GM23338 (cell line): ENCODE data around the gene SYT2. TPM values are rescaled to one million over a fixed set of nuclear protein-coding genes. Genes with fewer than 3 reads are reported as not detected.

Experiments used
- ATAC-seq: fragments of 200-7000 bp; cut with Tn5 transposase; 3 replicates; pipeline ENCODE4 v1.9.1; 2020
- DNase-seq: peaks from one replicate; pipeline ENCODE4 v3.0.0-alpha.2; 2015; ENCODE audit warnings: low spot score
- H2AFZ ChIP-seq: fragments of 200-600 bp; sonication (generic); 2 replicates; pipeline ENCODE4 v1.8.0; 2016; ENCODE audit warnings: antibody characterized with exemption, mild to moderate bottlenecking, moderate library complexity
- H3F3A ChIP-seq: fragments of 200-600 bp; sonication (generic); replicated peaks from 2 replicates; pipeline ENCODE4 v1.8.0; 2017; ENCODE audit warnings: antibody characterized with exemption, mixed run types, low read depth
- H3K27ac ChIP-seq: fragments of 200-600 bp; sonication (generic); 2 replicates; pipeline ENCODE4 v1.6.1; 2016; ENCODE audit warnings: low read depth
- H3K27me3 ChIP-seq: fragments of 200-600 bp; sonication (generic); 2 replicates; pipeline ENCODE4 v1.8.0; 2016; ENCODE audit warnings: mild to moderate bottlenecking, mixed run types, moderate library complexity; ENCODE audit not compliant: insufficient read depth
- H3K36me3 ChIP-seq: fragments of 200-600 bp; sonication (generic); 2 replicates; pipeline ENCODE4 v1.8.0; 2016; ENCODE audit warnings: mild to moderate bottlenecking; ENCODE audit not compliant: insufficient read depth
- H3K4me1 ChIP-seq: fragments of 200-600 bp; sonication (generic); 2 replicates; pipeline ENCODE4 v1.8.0; 2016; ENCODE audit warnings: mild to moderate bottlenecking, moderate library complexity; ENCODE audit not compliant: insufficient read depth
- H3K4me2 ChIP-seq: fragments of 200-600 bp; sonication (generic); 2 replicates; pipeline ENCODE4 v1.7.1; 2017; ENCODE audit warnings: mixed run types
- H3K4me3 ChIP-seq: fragments of 200-600 bp; sonication (generic); 2 replicates; pipeline ENCODE4 v1.6.1; 2016; ENCODE audit warnings: mixed run types
- H3K79me2 ChIP-seq: fragments of 200-600 bp; sonication (generic); replicated peaks from 2 replicates; pipeline ENCODE4 v1.8.0; 2017; ENCODE audit warnings: mild to moderate bottlenecking; ENCODE audit not compliant: insufficient read depth
- H3K9me2 ChIP-seq: fragments of 200-600 bp; sonication (generic); 2 replicates; pipeline ENCODE4 v1.8.0; 2017; ENCODE audit not compliant: insufficient read depth
- H4K20me1 ChIP-seq: fragments of 200-600 bp; sonication (generic); replicated peaks from 2 replicates; pipeline ENCODE4 v1.8.0; 2017; ENCODE audit warnings: mild to moderate bottlenecking; ENCODE audit not compliant: insufficient read depth
- H3K27ac Mint-ChIP-seq: 2 replicates; pipeline ENCODE4 v1.8.0; 2020; ENCODE audit warnings: inconsistent platforms, mild to moderate bottlenecking, moderate library complexity, mixed read lengths
- H3K27me3 Mint-ChIP-seq: 3 replicates; pipeline ENCODE4 v1.8.0; 2022; ENCODE audit warnings: low read depth, mild to moderate bottlenecking, moderate library complexity, mixed read lengths, inconsistent platforms; ENCODE audit not compliant: insufficient read depth, poor library complexity
- H3K36me3 Mint-ChIP-seq: 3 replicates; pipeline ENCODE4 v1.8.0; 2021; ENCODE audit warnings: low read depth, mild to moderate bottlenecking, inconsistent platforms, moderate library complexity, mixed read lengths
- H3K4me1 Mint-ChIP-seq: 3 replicates; pipeline ENCODE4 v1.8.0; 2020; ENCODE audit warnings: mild to moderate bottlenecking, inconsistent platforms, mixed read lengths
- H3K4me3 Mint-ChIP-seq: 3 replicates; pipeline ENCODE4 v1.8.0; 2021; ENCODE audit warnings: moderate library complexity, mild to moderate bottlenecking, inconsistent platforms, mixed read lengths
- H3K9me3 Mint-ChIP-seq: 3 replicates; pipeline ENCODE4 v1.8.0; 2020; ENCODE audit warnings: moderate library complexity, mild to moderate bottlenecking, inconsistent platforms, mixed read lengths
- CTCF ChIP-seq, 2 experiments: fragments of 200-600 bp in 1 of 2; sonication (generic) in 1 of 2; conservative IDR thresholded peaks; 2 replicates each; pipeline versions ENCODE4 v1.5.1 to v1.6.1; 2016 to 2017; ENCODE audit warnings: antibody characterized with exemption in 2 of 2, low read depth in 2 of 2, mild to moderate bottlenecking in 2 of 2, moderate library complexity in 1 of 2
- ETS1 ChIP-seq: IDR thresholded peaks from 2 replicates; pipeline ENCODE4 v1.6.1; 2016; ENCODE audit warnings: antibody characterized with exemption
- EZH2 ChIP-seq: fragments of 200-600 bp; sonication (generic); IDR thresholded peaks from one replicate; pipeline ENCODE4 v1.8.0; 2017; ENCODE audit warnings: antibody characterized with exemption, mild to moderate bottlenecking, low read depth; ENCODE audit not compliant: unreplicated experiment
- NANOG ChIP-seq: IDR thresholded peaks from 2 replicates; pipeline ENCODE4 v1.6.1; 2016; ENCODE audit warnings: antibody characterized with exemption, borderline replicate concordance
- REST ChIP-seq: IDR thresholded peaks from one replicate; pipeline ENCODE4 v1.6.1; 2018; ENCODE audit warnings: antibody characterized with exemption; ENCODE audit not compliant: unreplicated experiment
- ZNF331 ChIP-seq: fragments of 250-450 bp; sonication (Bioruptor Pico); IDR thresholded peaks from 2 replicates; pipeline ENCODE4 v1.5.0; 2020; ENCODE audit warnings: low read depth, mild to moderate bottlenecking, moderate library complexity
- polyA plus RNA-seq: library from polyadenylated mRNA; unstranded; fragments of >200 nt; fragmentation: Nextera tagmentation; extraction: Ambion mirVana; gene quantifications from 2 replicates; pipeline ENCODE4 v1.2.1, GENCODE V29; 2016
- total RNA-seq: library from RNA; depleted of rRNA; stranded (reverse); fragments of >200 nt; shearing (Covaris generic); gene quantifications from 2 replicates; pipeline ENCODE4 v1.2.3, GENCODE V29; 2014
- TF ChIP-seq, protein P1 (sequence below): fragments of 250-450 bp; sonication (Bioruptor Pico); IDR thresholded peaks from 2 replicates; pipeline ENCODE4 v1.5.0; 2020; ENCODE audit warnings: mild to moderate bottlenecking, moderate library complexity

Gene SYT2
- total and polyA plus RNA-seq, 2 experiments from 2014 or later = 2.4 to 12.5 TPM

GRCh38 chr1:202671399-202671798, 38.9 kb downstream of the SYT2 start:
- H3K27me3 Mint-ChIP-seq = peaks cover 3% of the 10 kb centered on the region
- H3K27ac ChIP-seq = no peak overlapping the region
- H3K9me3 Mint-ChIP-seq = peaks cover 9% of the 10 kb centered on the region
- ATAC-seq = no peak
- H3K4me3 Mint-ChIP-seq = no peak overlapping the region
- no peaks in the 10 kb centered on the region for H3K27me3 ChIP-seq
- H3K4me2 ChIP-seq = no peak overlapping the region
- no peaks in the 10 kb centered on the region; the same call in 1 of the 2 replicates for H4K20me1 ChIP-seq
- no peak overlapping the region for H3K4me3 ChIP-seq
- TF ChIP-seq NANOG (no peak), CTCF (conservative IDR thresholded peaks at IDR 0.05; ENCODE audit: low read depth in 2 of 2) (no peak), EZH2 (no peak), ZNF331 (no peak), ETS1 (no peak), REST (no peak)
- TF ChIP-seq, protein P1, sequence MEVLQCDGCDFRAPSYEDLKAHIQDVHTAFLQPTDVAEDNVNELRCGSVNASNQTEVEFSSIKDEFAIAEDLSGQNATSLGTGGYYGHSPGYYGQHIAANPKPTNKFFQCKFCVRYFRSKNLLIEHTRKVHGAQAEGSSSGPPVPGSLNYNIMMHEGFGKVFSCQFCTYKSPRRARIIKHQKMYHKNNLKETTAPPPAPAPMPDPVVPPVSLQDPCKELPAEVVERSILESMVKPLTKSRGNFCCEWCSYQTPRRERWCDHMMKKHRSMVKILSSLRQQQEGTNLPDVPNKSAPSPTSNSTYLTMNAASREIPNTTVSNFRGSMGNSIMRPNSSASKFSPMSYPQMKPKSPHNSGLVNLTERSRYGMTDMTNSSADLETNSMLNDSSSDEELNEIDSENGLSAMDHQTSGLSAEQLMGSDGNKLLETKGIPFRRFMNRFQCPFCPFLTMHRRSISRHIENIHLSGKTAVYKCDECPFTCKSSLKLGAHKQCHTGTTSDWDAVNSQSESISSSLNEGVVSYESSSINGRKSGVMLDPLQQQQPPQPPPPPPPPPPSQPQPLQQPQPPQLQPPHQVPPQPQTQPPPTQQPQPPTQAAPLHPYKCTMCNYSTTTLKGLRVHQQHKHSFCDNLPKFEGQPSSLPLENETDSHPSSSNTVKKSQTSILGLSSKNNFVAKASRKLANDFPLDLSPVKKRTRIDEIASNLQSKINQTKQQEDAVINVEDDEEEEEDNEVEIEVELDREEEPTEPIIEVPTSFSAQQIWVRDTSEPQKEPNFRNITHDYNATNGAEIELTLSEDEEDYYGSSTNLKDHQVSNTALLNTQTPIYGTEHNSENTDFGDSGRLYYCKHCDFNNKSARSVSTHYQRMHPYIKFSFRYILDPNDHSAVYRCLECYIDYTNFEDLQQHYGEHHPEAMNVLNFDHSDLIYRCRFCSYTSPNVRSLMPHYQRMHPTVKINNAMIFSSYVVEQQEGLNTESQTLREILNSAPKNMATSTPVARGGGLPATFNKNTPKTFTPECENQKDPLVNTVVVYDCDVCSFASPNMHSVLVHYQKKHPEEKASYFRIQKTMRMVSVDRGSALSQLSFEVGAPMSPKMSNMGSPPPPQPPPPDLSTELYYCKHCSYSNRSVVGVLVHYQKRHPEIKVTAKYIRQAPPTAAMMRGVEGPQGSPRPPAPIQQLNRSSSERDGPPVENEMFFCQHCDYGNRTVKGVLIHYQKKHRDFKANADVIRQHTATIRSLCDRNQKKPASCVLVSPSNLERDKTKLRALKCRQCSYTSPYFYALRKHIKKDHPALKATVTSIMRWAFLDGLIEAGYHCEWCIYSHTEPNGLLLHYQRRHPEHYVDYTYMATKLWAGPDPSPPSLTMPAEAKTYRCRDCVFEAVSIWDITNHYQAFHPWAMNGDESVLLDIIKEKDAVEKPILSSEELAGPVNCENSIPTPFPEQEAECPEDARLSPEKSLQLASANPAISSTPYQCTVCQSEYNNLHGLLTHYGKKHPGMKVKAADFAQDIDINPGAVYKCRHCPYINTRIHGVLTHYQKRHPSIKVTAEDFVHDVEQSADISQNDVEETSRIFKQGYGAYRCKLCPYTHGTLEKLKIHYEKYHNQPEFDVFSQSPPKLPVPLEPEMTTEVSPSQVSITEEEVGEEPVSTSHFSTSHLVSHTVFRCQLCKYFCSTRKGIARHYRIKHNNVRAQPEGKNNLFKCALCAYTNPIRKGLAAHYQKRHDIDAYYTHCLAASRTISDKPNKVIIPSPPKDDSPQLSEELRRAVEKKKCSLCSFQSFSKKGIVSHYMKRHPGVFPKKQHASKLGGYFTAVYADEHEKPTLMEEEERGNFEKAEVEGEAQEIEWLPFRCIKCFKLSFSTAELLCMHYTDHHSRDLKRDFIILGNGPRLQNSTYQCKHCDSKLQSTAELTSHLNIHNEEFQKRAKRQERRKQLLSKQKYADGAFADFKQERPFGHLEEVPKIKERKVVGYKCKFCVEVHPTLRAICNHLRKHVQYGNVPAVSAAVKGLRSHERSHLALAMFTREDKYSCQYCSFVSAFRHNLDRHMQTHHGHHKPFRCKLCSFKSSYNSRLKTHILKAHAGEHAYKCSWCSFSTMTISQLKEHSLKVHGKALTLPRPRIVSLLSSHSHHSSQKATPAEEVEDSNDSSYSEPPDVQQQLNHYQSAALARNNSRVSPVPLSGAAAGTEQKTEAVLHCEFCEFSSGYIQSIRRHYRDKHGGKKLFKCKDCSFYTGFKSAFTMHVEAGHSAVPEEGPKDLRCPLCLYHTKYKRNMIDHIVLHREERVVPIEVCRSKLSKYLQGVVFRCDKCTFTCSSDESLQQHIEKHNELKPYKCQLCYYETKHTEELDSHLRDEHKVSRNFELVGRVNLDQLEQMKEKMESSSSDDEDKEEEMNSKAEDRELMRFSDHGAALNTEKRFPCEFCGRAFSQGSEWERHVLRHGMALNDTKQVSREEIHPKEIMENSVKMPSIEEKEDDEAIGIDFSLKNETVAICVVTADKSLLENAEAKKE (CRISPR knock-in tag) = no peak
- H3K36me3 Mint-ChIP-seq = peaks cover 4% of the 10 kb centered on the region; the same call in 1 of the 3 replicates
- no peak overlapping the region for H3K27ac Mint-ChIP-seq
- H3K9me2 ChIP-seq = no peaks in the 10 kb centered on the region
- no peaks in the 10 kb centered on the region for H3K4me1 ChIP-seq
- H3K4me1 Mint-ChIP-seq = peaks cover 4% of the 10 kb centered on the region
- H3K36me3 ChIP-seq = no peaks in the 10 kb centered on the region
- no peaks in the 10 kb centered on the region for H3K79me2 ChIP-seq
- 0 out of 2 replicates have a peak, but pooled peaks cover 3% of the 10 kb centered on the region for H3F3A ChIP-seq
- DNase-seq = no peak
- no peak overlapping the region for H2AFZ ChIP-seq
